DOHH2 (cell line): Measurements from ENCODE around the gene OSBPL2.

Experiments used
- H3F3A ChIP-seq: fragments of 200-600 bp; sonication (generic), shearing (Covaris generic); 2 replicates; pipeline ENCODE4 v1.6.0; 2016; ENCODE audit warnings: antibody characterized with exemption, mild to moderate bottlenecking; ENCODE audit not compliant: control insufficient read depth, insufficient read depth
- H3K27ac ChIP-seq: fragments of 200-600 bp; sonication (generic); 2 replicates; pipeline ENCODE4 v1.5.1; 2014; ENCODE audit warnings: low read depth, mild to moderate bottlenecking, low read length, moderate library complexity
- H3K27me3 ChIP-seq: fragments of 200-600 bp; sonication (generic); 2 replicates; pipeline ENCODE4 v1.6.1; 2014; ENCODE audit warnings: mild to moderate bottlenecking, low read length, mixed read lengths; ENCODE audit not compliant: control insufficient read depth
- H3K36me3 ChIP-seq: fragments of 200-600 bp; sonication (generic); 2 replicates; pipeline ENCODE4 v1.6.1; 2014; ENCODE audit warnings: mild to moderate bottlenecking, low read length, moderate library complexity, mixed read lengths; ENCODE audit not compliant: control insufficient read depth
- H3K4me1 ChIP-seq: fragments of 200-600 bp; sonication (generic); 2 replicates; pipeline ENCODE4 v1.6.1; 2014; ENCODE audit warnings: mild to moderate bottlenecking, low read length, mixed read lengths; ENCODE audit not compliant: control insufficient read depth
- H3K4me2 ChIP-seq: fragments of 200-600 bp; sonication (generic); 2 replicates; pipeline ENCODE4 v1.6.0; 2014; ENCODE audit warnings: mild to moderate bottlenecking, low read length, moderate library complexity
- H3K4me3 ChIP-seq: fragments of 200-600 bp; sonication (generic); 2 replicates; pipeline ENCODE4 v1.5.1; 2014; ENCODE audit warnings: mild to moderate bottlenecking, low read length, mixed read lengths
- H3K79me2 ChIP-seq: fragments of 200-600 bp; sonication (generic); 2 replicates; pipeline ENCODE4 v1.6.1; 2014; ENCODE audit warnings: mild to moderate bottlenecking, low read length, mixed read lengths; ENCODE audit not compliant: control insufficient read depth
- H3K9me2 ChIP-seq: fragments of 200-600 bp; sonication (generic); replicated peaks from 2 replicates; pipeline ENCODE4 v1.6.1; 2014; ENCODE audit warnings: mild to moderate bottlenecking, low read length, mixed read lengths; ENCODE audit not compliant: control insufficient read depth
- H3K9me3 ChIP-seq: fragments of 200-600 bp; sonication (generic); 2 replicates; pipeline ENCODE4 v1.6.1; 2014; ENCODE audit warnings: antibody characterized with exemption, low read length, mixed read lengths; ENCODE audit not compliant: control insufficient read depth, insufficient read depth
- H4K20me1 ChIP-seq: fragments of 200-600 bp; sonication (generic); 2 replicates; pipeline ENCODE4 v1.6.0; 2014; ENCODE audit warnings: low read depth, mild to moderate bottlenecking, antibody characterized with exemption, low read length, moderate library complexity; ENCODE audit not compliant: control insufficient read depth, insufficient read depth
- EZH2phosphoT487 ChIP-seq: fragments of 200-600 bp; sonication (generic); IDR thresholded peaks from 2 replicates; pipeline ENCODE4 v1.6.1; 2017; ENCODE audit warnings: borderline replicate concordance, mild to moderate bottlenecking, antibody characterized with exemption, low read length, moderate library complexity, mixed read lengths
- TF ChIP-seq, protein P1 (sequence below): fragments of 200-600 bp; sonication (generic); IDR thresholded peaks from one replicate; pipeline ENCODE4 v1.5.1; 2014; ENCODE audit warnings: antibody characterized with exemption, mild to moderate bottlenecking, low read depth, low read length; ENCODE audit not compliant: poor library complexity, severe bottlenecking

OSBPL2 gene

DNA sequence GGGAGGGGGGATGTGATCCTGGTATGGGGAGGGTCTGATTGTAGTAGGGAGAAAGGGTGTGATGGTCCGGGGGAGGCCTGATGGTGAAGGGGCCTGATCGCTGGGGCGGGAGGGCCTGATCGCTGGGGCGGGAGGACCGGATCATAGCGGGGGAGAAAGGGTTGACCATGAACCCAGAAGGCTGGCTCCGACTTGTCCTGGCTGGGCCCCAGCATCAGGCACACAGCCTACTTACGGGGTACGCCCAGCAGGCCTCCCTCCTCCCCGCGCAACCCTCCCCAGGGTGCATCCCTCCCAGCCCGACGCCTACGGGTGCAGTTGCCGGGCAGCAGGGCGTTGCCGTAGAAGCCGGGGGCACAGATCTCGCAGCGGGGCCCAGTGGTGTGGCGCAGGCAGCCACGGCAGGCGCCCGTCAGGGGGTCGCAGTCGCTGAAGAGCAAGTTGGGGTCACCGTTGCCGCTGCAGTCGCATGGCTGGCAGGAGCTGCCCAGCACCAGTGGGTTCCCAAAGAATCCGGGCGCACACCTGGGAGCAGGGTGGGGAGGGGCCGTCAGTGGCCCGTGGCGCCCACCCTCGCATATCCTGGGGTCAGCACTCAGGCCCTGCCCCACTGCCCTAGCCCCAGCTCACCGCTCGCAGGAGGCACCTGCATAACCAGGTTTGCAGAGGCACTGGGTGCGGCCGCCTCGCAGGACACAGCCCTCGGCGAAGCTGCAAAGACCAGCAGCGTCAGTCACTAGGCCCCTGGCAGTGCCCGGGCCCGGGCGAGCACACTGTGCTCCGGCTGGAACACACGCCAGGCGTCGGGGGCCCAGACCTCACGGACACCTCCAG lies 85.0 kb downstream of the OSBPL2 start:
- no peaks in the 10 kb centered on the region for H3K27me3 ChIP-seq
- H3K4me1 ChIP-seq: peaks cover 5% of the 10 kb centered on the region; the same call in 1 of the 2 replicates
- no peaks in the 10 kb centered on the region for H3K9me2 ChIP-seq
- no peaks in the 10 kb centered on the region for H3K79me2 ChIP-seq
- no peaks in the 10 kb centered on the region for H3K9me3 ChIP-seq
- TF ChIP-seq EZH2phosphoT487: no peak
- TF ChIP-seq, protein P1, sequence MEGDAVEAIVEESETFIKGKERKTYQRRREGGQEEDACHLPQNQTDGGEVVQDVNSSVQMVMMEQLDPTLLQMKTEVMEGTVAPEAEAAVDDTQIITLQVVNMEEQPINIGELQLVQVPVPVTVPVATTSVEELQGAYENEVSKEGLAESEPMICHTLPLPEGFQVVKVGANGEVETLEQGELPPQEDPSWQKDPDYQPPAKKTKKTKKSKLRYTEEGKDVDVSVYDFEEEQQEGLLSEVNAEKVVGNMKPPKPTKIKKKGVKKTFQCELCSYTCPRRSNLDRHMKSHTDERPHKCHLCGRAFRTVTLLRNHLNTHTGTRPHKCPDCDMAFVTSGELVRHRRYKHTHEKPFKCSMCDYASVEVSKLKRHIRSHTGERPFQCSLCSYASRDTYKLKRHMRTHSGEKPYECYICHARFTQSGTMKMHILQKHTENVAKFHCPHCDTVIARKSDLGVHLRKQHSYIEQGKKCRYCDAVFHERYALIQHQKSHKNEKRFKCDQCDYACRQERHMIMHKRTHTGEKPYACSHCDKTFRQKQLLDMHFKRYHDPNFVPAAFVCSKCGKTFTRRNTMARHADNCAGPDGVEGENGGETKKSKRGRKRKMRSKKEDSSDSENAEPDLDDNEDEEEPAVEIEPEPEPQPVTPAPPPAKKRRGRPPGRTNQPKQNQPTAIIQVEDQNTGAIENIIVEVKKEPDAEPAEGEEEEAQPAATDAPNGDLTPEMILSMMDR: no peak
- H3K36me3 ChIP-seq: peaks cover 12% of the 10 kb centered on the region; the same call in 1 of the 2 replicates
- H3K27ac ChIP-seq: no peak overlapping the region
- peaks cover 2% of the 10 kb centered on the region; the same call in 1 of the 2 replicates for H4K20me1 ChIP-seq
- no peak overlapping the region for H3K4me3 ChIP-seq
- H3F3A ChIP-seq: no peaks in the 10 kb centered on the region; the same call in 1 of the 2 replicates
- no peak overlapping the region for H3K4me2 ChIP-seq

DNA sequence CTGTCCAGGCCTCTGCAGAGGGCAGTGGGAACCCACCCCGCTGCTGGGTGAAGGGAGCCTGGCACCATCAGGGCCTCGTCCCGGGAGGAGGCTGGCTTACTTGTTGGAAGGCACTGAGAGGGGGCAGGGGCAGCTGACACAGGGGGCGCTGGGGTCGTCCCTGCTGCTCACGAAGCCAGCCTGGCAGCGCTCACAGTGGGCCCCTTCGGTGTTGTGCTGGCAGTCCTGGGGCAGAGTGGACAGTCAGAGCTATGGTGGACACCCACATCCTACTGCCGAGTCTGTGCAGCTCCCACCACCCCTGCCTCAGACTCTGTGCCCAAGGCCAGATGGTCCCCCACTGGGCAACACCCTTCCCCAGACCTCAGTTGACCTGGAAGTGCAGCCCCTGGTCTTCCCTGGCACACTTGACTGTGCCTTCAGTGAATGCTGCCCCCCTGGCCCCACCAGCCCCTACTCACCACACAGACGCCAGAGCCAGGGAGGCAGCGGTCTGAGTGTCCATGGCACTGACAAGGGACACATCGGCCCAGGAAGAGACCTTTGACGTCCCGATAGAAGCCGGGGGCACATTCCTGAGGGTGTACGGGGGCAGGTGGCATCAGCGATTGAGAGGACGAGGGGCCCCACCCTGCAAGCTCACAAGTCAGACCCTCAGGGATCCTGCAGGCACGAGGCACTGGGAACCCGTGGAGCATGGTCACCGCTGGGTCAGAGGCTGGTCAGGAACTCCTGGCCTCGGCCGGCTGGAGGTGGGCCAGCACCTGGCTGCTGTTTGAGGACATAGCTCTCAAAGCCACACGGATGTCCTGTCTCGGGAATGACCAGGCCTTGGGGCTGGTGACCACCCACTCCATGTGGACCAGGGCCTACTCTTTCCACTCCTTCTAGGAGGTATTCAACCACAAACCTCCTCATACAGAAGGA lies 85.9 kb downstream of the OSBPL2 start:
- Histone ChIP-seq H3K79me2 (no peaks in the 10 kb centered on the region), H3K4me2 (no peak overlapping the region), H3K27ac (no peak overlapping the region), H3F3A (no peaks in the 10 kb centered on the region; the same call in 1 of the 2 replicates), H4K20me1 (peaks cover 2% of the 10 kb centered on the region; the same call in 1 of the 2 replicates), H3K4me3 (no peak overlapping the region), H3K27me3 (no peaks in the 10 kb centered on the region), H3K9me2 (no peaks in the 10 kb centered on the region), H3K9me3 (no peaks in the 10 kb centered on the region), H3K4me1 (peaks cover 5% of the 10 kb centered on the region; the same call in 1 of the 2 replicates), H3K36me3 (peaks cover 12% of the 10 kb centered on the region; the same call in 1 of the 2 replicates)
- TF ChIP-seq EZH2phosphoT487: no peak
- TF ChIP-seq, protein P1: no peak

DNA sequence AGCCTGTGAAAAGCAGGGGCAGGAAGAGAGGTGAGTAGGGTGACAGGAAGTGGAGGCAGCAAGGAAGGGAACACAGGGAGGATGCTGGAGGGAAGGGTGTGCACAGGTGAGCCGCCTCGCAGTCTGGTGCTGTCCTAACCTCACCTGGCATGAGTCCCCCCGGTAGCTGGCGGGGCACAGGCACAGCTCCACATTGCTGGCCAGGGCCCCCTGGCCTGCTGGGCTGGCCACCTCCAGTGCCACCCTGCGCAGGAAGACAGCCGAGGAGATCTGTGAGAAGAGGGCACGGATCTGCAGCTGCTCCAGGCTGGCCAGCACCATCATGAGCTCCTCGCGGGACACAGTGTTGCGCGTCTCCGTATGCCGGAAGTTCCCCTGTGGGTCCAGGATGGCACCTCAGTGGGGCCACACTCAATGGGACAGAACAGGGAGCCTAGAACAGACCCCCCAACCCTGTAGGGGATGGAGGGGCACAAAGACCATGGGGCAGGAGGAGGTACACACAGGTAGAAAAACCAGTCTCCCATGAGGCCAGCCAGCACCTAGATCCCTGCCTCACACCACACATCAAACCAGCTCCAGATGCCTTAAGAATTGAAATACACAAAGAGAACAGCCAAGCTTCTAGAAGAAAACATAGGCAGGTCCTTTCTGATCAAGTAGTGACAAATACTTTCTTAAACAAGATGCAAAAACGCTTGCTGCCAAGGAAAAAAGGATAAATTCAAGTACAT lies 87.0 kb downstream of the OSBPL2 start:
- Histone ChIP-seq H3K4me2 (no peak overlapping the region), H3K27me3 (no peaks in the 10 kb centered on the region), H3K79me2 (no peaks in the 10 kb centered on the region), H3K4me1 (peaks cover 5% of the 10 kb centered on the region; the same call in 1 of the 2 replicates), H3F3A (no peaks in the 10 kb centered on the region; the same call in 1 of the 2 replicates), H3K36me3 (peaks cover 13% of the 10 kb centered on the region; the same call in 1 of the 2 replicates), H4K20me1 (peaks cover 2% of the 10 kb centered on the region; the same call in 1 of the 2 replicates), H3K4me3 (no peak overlapping the region), H3K9me2 (no peaks in the 10 kb centered on the region), H3K27ac (no peak overlapping the region), H3K9me3 (no peaks in the 10 kb centered on the region)
- TF ChIP-seq, protein P1: no peak
- TF ChIP-seq EZH2phosphoT487: no peak
